H1 (cell line): ENCODE measurements around the gene TXNL4A.

Experiments used
- BRCA1 ChIP-seq: IDR thresholded peaks from 2 replicates; pipeline ENCODE4 v1.6.1; 2012; ENCODE audit warnings: low read depth, low read length, improper control_type of control experiment
- CBX8 ChIP-seq: fragments of 300-800, 300-1000 bp; sonication (generic); IDR thresholded peaks from 2 replicates; pipeline ENCODE4 v1.7.1; 2016; ENCODE audit warnings: low read depth, low read length, borderline replicate concordance
- EP300 ChIP-seq, 2 experiments: IDR thresholded peaks; 1 replicate in 1 of 2; 2 replicates in 1 of 2; pipeline ENCODE4 v1.6.1; 2011 to 2012; ENCODE audit warnings: low read depth in 2 of 2, low read length in 2 of 2, mild to moderate bottlenecking in 2 of 2, borderline replicate concordance in 1 of 2, inconsistent platforms in 1 of 2, moderate library complexity in 1 of 2
- JUN ChIP-seq: IDR thresholded peaks from 2 replicates; pipeline ENCODE4 v1.6.1; 2011; ENCODE audit warnings: low read depth, mild to moderate bottlenecking, improper control_type of control experiment, low read length
- JUND ChIP-seq: IDR thresholded peaks from 2 replicates; pipeline ENCODE4 v1.6.1; 2011; ENCODE audit warnings: mild to moderate bottlenecking, improper control_type of control experiment, low read length
- POLR2A ChIP-seq, 2 experiments: IDR thresholded peaks; 1 replicate in 1 of 2; 2 replicates in 1 of 2; pipeline ENCODE4 v1.6.1; 2011; ENCODE audit warnings: low read depth in 2 of 2, low read length in 2 of 2, mild to moderate bottlenecking in 2 of 2; ENCODE audit errors: control extremely low read depth in 1 of 2
- POLR2AphosphoS5 ChIP-seq: IDR thresholded peaks from 2 replicates; pipeline ENCODE4 v1.6.1; 2011; ENCODE audit warnings: low read depth, low read length
- SAP30 ChIP-seq: fragments of 300-600 bp; sonication (generic); IDR thresholded peaks from 2 replicates; pipeline ENCODE4 v1.7.1; 2012; ENCODE audit warnings: low read length, moderate library complexity, mild to moderate bottlenecking, inconsistent platforms; ENCODE audit not compliant: insufficient read depth, insufficient replicate concordance
- SIN3A ChIP-seq, 2 experiments: IDR thresholded peaks in 1 of 2; conservative IDR thresholded peaks in 1 of 2; 2 replicates each; pipeline ENCODE4 v1.6.1; 2011 to 2012; ENCODE audit warnings: low read length in 2 of 2, improper control_type of control experiment in 1 of 2, low read depth in 1 of 2, mild to moderate bottlenecking in 1 of 2
- TF ChIP-seq, protein P1 (sequence below), 3 experiments: IDR thresholded peaks; 1 replicate in 2 of 3; 2 replicates in 1 of 3; pipeline versions ENCODE4 v1.5.1 to v1.6.1; 2011; ENCODE audit warnings: low read length in 3 of 3, mild to moderate bottlenecking in 3 of 3, inconsistent platforms in 2 of 3, low read depth in 1 of 3, moderate library complexity in 1 of 3; ENCODE audit not compliant: insufficient read depth in 1 of 3; ENCODE audit errors: control extremely low read depth in 1 of 3
- TF ChIP-seq, protein P2 (sequence below): IDR thresholded peaks from 2 replicates; pipeline ENCODE4 v1.6.1; 2011; ENCODE audit warnings: low read length, improper control_type of control experiment

DNA sequence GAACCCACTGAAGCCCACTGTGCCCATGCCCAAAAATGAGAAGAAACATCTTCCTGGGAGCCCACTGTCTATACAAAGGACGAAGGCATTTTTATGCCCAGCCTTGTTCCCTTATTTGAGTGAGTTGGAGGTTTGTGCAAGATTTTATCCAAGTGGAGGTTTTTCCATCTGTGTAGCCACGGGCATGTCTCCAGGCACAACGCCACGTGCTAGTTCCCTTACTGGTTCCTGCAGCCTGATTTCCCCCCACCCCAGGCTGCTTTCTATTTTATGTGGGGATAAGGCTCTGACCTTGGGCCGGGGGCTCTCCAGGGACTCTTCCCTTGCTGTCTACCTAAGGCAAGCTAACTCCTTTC is 22.2 kb upstream of the TXNL4A start:
- TF ChIP-seq POLR2A (IDR thresholded peaks at IDR 0.05; ENCODE audit: control extremely low read depth in 1 of 2, low read depth in 2 of 2, low read length in 2 of 2) (no peak), POLR2AphosphoS5 (no peak), CBX8 (no peak), JUN (no peak), EP300 (IDR thresholded peaks at IDR 0.05; ENCODE audit: borderline replicate concordance in 1 of 2, low read depth in 2 of 2, low read length in 2 of 2) (no peak), SIN3A (conservative IDR thresholded peaks at IDR 0.05 in 1 of 2, IDR thresholded peaks at IDR 0.05 in 1 of 2; ENCODE audit: low read depth in 1 of 2, low read length in 2 of 2) (no peak), SAP30 (no peak), BRCA1 (no peak), JUND (no peak)
- TF ChIP-seq, protein P1, sequence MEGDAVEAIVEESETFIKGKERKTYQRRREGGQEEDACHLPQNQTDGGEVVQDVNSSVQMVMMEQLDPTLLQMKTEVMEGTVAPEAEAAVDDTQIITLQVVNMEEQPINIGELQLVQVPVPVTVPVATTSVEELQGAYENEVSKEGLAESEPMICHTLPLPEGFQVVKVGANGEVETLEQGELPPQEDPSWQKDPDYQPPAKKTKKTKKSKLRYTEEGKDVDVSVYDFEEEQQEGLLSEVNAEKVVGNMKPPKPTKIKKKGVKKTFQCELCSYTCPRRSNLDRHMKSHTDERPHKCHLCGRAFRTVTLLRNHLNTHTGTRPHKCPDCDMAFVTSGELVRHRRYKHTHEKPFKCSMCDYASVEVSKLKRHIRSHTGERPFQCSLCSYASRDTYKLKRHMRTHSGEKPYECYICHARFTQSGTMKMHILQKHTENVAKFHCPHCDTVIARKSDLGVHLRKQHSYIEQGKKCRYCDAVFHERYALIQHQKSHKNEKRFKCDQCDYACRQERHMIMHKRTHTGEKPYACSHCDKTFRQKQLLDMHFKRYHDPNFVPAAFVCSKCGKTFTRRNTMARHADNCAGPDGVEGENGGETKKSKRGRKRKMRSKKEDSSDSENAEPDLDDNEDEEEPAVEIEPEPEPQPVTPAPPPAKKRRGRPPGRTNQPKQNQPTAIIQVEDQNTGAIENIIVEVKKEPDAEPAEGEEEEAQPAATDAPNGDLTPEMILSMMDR (IDR thresholded peaks at IDR 0.05; ENCODE audit: control extremely low read depth in 1 of 3, insufficient read depth in 1 of 3, low read depth in 1 of 3, low read length in 3 of 3): no peak
- TF ChIP-seq, protein P2, sequence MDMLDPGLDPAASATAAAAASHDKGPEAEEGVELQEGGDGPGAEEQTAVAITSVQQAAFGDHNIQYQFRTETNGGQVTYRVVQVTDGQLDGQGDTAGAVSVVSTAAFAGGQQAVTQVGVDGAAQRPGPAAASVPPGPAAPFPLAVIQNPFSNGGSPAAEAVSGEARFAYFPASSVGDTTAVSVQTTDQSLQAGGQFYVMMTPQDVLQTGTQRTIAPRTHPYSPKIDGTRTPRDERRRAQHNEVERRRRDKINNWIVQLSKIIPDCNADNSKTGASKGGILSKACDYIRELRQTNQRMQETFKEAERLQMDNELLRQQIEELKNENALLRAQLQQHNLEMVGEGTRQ: no peak
